HepG2 (cell line): Measurements from ENCODE around the gene DPP6. TPM values are rescaled to one million over a fixed set of nuclear protein-coding genes. Genes with fewer than 3 reads are reported as not detected.

Experiments
- HMGXB3 ChIP-seq: sonication (generic); formaldehyde crosslinking; IDR thresholded peaks from 2 replicates; pipeline ENCODE4 v1.4.0; 2020; ENCODE audit warnings: missing genetic modification reagents, borderline replicate concordance
- NFYC ChIP-seq: IDR thresholded peaks from 2 replicates; pipeline ENCODE4 v1.6.1; 2016; ENCODE audit warnings: missing genetic modification reagents, missing compliant biosample characterization
- PHF20 ChIP-seq: sonication (generic); formaldehyde crosslinking; IDR thresholded peaks from 2 replicates; pipeline ENCODE4 v1.5.0; 2020; ENCODE audit warnings: mild to moderate bottlenecking, missing genetic modification reagents
- POLR2G ChIP-seq: fragments of 200-400 bp; formaldehyde crosslinking; IDR thresholded peaks from 2 replicates; pipeline ENCODE4 v1.6.1; 2018; ENCODE audit warnings: mild to moderate bottlenecking, low read depth, low read length, moderate library complexity
- RFX5 ChIP-seq: IDR thresholded peaks from 2 replicates; pipeline ENCODE4 v1.6.1; 2011; ENCODE audit warnings: low read depth, low read length, improper control_type of control experiment
- polyA plus RNA-seq, 8 experiments: library from polyadenylated mRNA; depleted of rRNA in 3 of 8; stranded (reverse) in 7 of 8; unstranded in 1 of 8; fragments of >200 nt; fragmentation: Illumina TruSeq in 4 of 8; extraction: Trizol in 4 of 8; gene quantifications; 2 replicates each; pipeline versions ENCODE4 v1.2.1 to v1.2.3, GENCODE V29; 2011 to 2016; ENCODE audit warnings: low read depth in 4 of 8, missing spikeins in 1 of 8, mixed read lengths in 1 of 8; ENCODE audit not compliant: insufficient read depth in 1 of 8
- total RNA-seq, 5 experiments: library from RNA; depleted of rRNA; stranded (reverse); fragments of >200 nt; fragmentation: Illumina TruSeq; extraction: Trizol; gene quantifications; 2 replicates each; pipeline ENCODE4 v1.2.3, GENCODE V29; 2016; ENCODE audit warnings: low read depth in 1 of 5
- TF ChIP-seq, protein P1 (sequence below): sonication (generic); formaldehyde crosslinking; conservative IDR thresholded peaks from 2 replicates; pipeline ENCODE4 v1.8.1; 2023; ENCODE audit warnings: missing genetic modification reagents

DPP6 gene
- total and polyA plus RNA-seq, 2 of the 13 experiments (the other 11 are each of a cell fraction or from before 2014, with no cell fraction given), result not detected

DNA sequence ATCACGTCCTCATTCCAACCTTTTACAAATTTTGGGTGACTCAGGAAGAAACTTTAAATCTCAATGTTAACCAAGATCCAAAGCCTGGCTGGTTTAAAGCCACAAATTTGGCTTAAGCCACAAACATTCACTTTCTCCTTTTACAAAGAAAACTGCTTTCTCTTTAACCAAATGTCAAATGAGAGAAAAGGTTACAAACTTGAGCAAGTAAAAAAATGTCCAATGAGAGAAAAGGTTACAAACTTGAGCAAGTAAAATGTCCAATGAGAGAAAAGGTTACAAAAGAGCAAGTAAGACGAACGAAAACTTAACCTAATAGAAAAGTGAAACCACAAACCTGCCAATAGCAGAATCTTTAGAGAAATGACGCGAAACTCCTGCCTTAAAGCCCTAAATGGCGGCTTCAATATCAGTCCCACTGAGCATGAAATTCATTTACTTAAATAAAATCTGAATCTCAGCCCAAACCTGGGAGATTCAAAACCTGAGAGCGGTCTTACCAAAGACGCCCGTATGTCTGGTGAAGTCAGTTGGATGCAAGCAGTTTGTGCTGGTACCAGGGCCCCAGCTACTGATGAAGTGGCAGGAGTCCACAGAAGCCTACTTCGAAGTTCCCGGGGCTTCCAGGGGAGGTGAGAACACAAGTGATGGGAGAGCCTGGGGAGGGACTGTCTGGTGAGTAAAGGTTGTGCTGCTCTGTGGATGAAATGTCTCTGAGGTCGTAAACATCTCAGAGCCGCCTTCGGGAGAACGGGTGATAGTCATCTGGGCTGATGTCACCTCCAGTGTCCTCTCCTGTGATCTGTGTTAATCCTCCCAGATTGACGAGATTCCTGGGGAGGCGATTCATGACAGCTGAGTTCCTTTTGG is 876.2 kb downstream of the DPP6 start (continued):
- TF ChIP-seq, protein P1, sequence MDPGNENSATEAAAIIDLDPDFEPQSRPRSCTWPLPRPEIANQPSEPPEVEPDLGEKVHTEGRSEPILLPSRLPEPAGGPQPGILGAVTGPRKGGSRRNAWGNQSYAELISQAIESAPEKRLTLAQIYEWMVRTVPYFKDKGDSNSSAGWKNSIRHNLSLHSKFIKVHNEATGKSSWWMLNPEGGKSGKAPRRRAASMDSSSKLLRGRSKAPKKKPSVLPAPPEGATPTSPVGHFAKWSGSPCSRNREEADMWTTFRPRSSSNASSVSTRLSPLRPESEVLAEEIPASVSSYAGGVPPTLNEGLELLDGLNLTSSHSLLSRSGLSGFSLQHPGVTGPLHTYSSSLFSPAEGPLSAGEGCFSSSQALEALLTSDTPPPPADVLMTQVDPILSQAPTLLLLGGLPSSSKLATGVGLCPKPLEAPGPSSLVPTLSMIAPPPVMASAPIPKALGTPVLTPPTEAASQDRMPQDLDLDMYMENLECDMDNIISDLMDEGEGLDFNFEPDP (CRISPR knock-in tag), result no peak
- TF ChIP-seq HMGXB3 (CRISPR knock-in tag), result peak; percentile 96
- peak; percentile 47; the same call in 1 of the 2 replicates for TF ChIP-seq PHF20 (CRISPR knock-in tag)
- 0 out of 2 replicates have a peak, but pooled peaks have one; percentile 30 for TF ChIP-seq POLR2G
- TF ChIP-seq NFYC, result peak; percentile 90
- TF ChIP-seq RFX5, result 0 out of 2 replicates have a peak, but pooled peaks have one; percentile 50
